Stimulated activated CD4-positive, alpha-beta T cell treated with anti-CD3 and anti-CD28 coated beads, TNF-alpha, amount 100 ng/mL, for 24 hours (primary cell): Measurements from ENCODE around the gene AKAP8L.
"Not testable (repeated sequence)": the region's sequence is repeated elsewhere in the genome, so short reads cannot be mapped to it uniquely, and the experiment has no call there.

Experiments used
- DNase-seq, 3 experiments: peaks; one replicate each; pipeline ENCODE4 v3.0.0-alpha.2; 2020; ENCODE audit warnings: low read depth in 3 of 3

AKAP8L gene

DNA sequence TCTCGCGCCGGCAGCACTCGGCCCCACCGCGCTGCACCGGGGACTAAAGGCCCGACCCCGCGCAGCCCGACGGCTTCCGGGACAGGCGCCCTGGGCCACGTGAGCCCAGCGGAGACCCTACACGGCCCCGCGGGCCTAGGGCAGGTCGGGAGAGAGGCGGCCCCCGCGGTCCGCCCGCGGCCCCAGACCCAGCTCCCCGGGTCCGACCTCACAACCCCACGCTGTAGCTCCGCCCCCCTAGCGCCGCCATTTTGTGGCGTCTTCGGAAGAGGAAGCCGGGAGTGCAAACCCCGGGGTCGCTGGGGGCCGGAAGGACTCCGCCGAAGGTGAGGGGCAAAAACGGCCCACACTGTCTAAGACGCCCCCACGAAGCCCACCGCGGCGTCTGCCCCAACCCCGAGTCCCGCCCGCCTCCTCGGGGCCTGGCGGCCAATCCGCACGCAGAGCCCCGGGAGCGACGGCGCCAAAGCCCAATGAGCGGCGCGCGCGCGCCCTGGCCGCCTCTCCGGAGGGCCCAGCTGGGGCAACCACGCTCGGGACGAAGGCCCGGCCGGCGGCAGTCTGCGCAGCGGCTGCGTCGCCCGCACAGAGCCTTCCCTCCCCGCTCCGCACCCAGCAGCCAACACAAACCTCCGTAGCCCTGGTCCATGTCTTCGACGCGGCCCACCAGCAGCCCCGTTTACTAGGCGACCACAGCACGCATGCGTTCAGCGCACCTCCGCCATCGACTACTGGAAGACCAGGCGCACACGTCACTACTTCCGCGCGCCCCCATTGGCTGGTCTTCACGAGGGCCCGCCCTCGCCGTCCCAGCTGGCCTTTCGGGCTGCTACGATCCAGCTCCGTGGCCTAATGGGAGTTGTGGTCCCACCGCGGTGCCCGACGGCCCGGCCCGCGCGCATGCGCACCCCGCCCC lies 39.4 kb downstream of the AKAP8L start, which contains the start of gene AKAP8:
TSS of gene AKAP8 (minus strand) at position 705 of the 916 bp plus-strand sequence. CDS start at position 649, 56 bp downstream.
- peak; percentile 95 to 97 (median 97) for DNase-seq

DNA sequence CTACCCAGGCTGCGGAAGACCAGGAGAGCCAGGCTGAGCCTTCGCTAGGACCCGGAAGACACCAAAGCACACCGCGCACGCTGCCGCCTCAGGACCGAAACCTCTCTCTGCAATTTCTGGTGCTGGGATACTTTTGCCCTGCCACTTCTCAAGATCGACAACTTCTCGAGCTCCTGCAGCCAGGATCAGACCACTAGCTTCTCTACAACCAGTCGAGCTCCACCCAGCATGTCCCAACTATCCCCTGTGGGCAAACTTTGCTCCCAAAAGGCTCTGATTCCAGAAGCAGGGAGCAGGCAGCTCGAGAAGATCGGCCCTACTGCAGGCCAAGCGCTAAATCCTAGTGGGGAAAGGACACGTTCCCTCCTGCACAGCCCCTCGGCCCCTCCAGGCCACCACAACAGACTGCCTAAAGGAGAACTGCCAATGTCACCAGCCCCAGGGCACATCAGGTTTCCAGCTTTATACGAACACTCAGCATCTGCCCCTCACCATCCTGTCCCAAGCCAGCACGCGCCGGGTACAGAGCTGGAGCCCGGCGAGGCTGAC lies 40.2 kb downstream of the AKAP8L start:
- DNase-seq = peak; percentile 24 to 53 (median 26)

DNA sequence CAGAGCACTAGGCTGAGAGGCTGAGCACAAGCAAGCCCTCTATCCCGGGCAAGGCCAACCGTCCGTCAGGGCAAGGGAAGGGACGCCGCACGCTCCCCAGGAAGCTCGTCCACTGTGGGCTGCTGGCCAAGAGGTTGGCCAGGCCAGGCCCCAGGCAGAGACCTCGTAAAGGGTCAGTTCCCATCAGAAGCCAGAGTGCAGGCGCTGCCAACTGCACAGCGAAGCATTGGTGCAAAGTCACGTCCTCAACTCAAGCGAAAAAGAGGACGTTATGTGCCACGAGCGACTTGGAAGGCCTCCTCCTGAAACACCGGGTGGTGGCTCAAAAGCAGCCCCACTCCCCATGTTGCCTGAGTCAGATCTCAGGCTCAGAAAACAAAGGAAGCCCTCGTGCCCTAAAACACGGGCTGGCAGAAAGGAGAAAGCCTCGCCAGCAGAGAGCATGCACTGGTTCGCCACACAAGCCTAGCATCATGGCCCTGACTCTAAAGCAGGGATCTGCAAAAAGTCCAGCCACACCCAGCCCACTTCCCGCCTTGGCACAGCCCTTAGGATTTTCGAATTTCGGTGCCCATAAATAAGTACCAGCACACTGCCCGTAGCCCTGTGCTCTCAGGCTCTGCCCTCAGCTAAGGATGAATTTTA lies 43.9 kb downstream of the AKAP8L start:
- DNase-seq = no peak

DNA sequence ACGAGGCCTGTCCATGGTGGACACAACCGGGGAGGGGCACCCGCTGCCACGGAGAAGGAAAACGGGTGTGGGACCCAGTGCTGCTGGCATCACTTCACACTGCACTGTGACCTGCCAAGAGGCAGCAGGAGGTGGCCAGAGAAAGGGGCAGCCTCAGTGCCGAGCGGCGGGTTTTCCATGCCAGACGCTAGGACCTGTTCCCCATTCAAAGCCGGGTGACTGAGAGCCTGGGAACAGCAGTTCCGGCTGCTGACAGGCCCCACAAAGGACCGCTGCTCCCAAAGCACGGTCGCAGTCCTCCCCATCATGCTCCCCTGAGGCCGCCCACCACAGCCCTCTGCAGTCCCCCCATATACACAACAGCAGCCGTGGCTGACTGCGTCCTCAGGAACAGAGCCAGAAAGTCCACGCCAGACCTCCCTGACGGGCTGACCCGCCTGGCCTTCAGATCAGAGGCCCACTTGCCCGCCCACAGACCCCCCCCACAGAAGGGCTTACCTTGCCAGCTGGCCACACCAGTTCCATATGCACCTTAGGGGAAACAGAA lies 44.6 kb downstream of the AKAP8L start:
- DNase-seq = no peak

DNA sequence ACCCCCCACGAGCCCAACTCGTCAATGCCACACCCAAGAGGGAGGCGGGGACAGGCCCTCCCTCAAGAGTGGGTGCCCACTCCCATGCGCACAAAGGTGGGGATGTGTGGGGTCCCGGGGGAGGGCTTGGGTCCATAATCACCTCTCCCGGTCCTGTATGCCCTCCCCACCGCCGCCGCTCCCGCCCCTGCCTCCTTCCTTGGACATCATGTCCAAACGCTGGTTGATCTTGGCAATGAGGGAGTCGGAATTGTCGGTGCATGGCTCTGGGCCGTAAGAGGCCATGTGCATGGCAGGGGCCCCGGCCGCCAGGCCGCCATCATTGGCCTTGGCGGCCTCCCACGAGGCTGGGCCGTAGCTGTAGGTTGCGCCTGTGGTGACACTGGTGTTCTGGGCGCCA lies 45.1 kb downstream of the AKAP8L start:
- DNase-seq = no peak

DNA sequence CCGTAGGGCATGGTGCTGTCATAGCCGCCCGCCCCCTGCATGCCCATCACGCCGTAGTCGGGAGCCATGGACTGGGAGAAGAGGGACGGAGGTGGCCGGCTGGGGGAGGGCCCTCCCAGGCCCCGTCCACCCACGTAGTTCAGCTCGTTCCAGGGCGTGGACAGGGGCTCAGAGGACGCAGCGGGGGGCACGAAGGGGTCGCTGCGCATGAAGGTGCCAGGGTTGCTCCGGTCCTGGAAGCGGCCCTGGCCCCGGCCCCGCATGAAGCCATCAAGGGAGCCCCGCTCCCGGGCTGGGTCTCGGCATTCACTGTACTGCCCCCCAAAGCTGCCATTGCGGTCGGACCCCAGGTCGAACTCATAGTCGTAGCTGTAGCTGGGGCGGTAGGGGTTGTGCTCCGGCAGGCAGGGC lies 45.9 kb downstream of the AKAP8L start:
- DNase-seq = no peak

DNA sequence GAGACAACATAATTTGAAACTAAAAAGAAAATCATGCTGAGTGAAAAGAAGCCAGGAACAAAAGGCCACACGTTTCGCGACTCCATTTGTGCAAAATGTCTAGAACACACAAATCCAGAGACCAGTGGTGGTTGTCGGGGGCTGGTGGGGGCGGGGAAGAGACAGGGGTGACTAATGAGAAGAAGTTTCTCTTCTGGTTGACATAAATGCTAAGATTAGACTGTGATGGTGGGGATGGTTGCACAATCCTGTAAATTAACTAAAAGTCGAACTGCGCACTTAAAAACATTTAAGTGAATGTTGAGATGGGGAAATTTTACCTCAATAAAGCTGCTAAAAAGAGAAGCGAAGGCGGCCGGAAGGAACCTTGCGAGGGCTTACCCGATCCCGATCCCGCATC lies 46.3 kb downstream of the AKAP8L start:
- peak in 1 of 3 experiments; percentile 14 for DNase-seq

DNA sequence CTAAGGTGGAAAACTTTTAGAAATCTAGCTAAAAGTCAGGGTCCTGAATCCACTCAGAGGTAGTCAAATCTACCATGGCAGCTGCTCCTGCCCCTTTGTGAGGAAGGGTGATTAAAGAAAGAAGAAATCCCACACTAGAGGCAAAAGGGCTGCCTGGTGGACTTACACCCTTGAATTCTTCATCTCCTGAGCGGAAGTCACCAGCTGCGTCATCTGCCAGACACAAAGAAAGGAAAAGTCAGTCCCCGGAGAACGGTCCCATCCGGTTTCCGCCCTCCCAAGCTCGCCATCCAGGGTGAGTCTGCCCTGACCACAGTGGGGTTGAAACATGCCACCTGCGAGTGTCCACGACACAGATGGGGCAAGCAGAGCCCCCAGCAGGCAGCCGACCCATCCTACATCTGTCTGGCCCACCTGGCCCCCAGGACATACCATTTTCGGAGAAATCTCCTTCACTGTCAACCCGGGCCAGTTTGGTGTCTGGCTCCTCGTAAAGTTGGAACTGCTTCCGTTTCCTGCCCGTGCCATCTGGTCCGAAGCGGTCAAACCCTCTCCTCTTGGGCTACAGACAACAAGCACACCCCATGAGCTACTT lies 46.9 kb downstream of the AKAP8L start:
- no peak for DNase-seq

DNA sequence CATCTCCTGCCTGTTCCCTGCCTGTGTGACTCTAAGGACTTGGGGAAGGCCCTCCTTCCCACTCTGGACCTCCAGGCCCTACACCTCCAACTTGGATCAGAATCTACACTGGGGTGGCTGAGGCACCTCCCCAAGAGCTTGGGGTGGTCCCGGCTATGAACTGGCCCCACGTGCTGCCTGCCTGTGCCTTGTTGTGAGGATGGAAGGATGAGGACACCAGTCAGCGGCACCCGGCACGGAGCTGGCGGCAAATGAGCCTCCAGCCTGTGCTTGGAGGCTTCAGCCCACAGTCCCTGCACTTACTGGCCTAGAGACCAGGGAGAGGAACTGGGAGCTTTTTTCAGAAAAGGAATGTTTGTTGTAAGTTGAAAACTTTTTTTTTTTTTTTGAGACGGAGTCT lies 47.7 kb downstream of the AKAP8L start:
- no peak for DNase-seq

DNA sequence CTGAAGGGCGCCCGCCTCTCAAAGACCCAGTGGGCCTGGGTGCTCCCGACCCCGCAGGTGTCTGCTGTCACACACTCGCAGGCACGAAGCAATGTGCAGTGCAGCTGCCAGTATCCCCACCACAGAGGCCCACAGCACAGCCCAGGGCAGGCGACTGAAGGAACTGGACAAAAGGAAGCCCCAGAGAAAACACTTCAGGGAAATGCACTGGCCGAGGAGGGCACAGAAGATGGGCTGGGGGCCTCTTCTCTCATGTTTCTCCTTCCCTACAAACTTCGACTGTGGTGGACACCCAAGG lies 49.2 kb downstream of the AKAP8L start:
- DNase-seq = no peak

DNA sequence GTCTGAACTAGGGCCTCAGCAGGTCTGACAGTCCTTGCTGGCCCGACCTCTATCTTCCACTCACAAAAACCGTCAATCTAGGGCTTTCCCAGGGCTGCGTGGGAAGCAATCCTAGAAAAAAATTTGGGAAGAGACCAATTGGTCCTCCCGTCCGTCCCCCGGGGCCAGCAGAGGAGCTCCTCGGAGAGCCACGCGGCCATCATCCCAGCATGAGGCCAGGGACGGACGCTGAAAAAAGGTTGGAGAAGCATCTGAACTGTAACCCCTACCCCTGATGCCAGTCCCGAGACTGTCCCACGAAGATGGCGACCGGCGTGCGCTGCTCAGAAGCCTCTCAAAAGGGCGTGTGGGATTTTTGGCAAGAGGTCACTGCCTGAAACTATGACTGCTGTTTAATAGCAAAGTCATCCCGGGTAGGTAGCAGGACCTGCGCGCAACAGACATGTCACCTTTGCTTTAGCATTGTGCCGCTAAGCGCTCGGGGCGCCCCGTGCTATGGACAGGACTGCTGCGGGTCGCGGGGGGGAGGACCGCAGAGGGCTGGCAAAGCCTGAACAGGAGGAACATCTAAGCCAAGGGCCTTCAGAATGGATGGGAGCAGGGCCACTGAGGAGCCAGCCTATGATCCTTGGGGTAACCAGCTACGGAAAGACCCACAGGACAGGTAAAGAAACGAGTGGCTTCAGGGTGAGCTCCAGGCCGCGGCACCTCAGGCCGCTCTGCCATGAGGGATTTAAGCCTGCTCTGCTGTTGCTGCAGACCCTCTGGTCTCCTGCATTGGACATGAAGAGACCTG lies 49.8 kb downstream of the AKAP8L start:
- DNase-seq = no peak

DNA sequence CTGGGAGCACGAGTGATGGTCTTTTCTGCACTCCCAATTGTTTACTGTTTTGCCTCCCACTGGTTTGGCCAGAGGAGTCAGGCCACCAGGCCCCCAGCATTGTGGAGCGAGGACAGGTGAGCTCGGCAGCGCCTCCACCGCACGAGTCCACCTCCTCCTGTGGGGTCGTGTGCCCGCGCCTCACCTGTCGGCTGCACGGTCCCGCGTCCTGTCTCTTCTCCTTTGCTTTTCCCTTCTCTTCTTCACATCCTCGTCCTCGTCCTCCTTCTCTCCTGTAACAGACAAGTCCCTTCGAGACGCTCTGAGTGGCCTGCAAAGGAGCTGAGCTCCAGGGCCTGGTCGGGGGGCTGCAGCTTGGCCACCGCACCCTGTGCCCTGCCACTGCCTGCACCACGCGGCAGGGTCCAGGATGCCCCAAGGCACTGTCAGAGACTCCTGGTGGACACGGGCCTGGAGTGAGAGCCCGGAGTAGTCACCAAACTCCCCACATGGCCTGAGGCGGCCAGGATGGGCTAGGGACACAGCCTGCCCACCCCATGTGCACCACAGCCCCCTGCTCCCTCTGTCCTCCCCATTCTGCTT lies 50.6 kb downstream of the AKAP8L start:
- DNase-seq = no peak

DNA sequence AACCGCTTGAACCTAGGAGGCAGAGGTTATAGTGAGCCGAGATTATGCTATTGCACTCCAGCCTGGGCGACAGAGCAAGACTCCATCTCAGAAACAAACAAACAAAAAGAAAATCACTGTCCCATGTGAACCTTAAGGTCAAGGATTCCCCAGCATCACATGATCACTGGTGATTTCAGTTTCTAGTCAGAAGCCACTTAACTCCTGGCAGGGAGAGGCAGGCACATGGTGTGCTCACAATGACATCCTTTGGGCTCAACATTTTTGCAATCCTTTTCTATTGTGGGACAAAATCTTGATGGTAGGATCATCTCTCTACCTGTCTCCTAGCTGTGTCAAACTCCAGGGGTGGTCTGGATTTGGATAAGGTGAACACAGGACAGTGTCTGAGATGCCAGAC lies 51.3 kb downstream of the AKAP8L start:
- DNase-seq = no peak

DNA sequence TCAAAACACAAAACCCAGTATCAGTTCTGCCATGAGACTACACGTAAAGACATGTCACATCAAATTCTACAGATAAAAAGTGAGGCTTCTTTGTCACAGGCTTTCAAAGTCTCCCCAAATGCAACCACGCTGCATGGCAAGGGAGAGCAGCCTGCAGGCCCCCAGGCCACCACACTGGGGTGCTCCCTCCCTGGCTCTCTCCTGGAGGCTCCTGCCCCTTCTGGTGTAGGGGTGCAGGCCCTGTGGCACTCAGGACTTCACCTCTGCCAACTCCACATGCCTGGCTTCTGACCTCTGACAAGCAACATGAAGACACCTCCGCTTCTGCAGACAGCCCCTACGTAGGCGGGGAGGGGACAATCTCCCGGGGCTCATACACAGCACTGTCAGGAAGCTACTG lies 53.5 kb downstream of the AKAP8L start:
- no peak for DNase-seq

DNA sequence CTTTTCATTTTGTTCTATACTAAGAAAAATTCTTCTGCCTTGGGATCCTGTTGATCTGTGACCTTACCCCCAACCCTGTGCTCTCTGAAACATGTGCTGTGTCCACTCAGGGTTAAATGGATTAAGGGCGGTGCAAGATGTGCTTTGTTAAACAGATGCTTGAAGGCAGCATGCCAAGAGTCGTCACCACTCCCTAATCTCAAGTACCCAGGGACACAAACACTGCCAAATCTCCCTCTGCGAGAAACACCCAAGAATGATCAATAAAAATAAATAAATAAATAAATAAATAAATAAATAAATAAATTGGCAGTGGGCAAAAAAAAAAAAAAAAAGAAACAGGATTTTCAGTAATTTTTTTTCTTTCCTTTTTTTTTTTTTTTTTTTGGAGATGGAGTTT lies 55.0 kb downstream of the AKAP8L start:
- not testable (repeated sequence) for DNase-seq

DNA sequence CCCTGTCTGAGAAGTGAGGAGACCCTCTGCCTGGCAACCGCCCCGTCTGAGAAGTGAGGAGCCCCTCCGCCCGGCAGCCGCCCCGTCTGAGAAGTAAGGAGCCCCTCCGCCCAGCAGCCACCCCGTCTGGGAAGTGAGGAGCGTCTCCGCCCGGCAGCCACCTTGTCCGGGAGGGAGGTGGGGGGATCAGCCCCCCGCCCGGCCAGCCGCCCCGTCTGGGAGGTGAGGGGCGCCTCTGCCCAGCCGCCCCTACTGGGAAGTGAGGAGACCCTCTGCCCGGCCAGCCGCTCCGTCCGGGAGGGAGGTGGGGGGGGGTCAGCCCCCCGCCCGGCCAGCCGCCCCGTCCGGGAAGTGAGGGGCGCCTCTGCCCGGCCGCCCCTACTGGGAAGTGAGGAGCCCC lies 55.7 kb downstream of the AKAP8L start:
- DNase-seq = not testable (repeated sequence)

DNA sequence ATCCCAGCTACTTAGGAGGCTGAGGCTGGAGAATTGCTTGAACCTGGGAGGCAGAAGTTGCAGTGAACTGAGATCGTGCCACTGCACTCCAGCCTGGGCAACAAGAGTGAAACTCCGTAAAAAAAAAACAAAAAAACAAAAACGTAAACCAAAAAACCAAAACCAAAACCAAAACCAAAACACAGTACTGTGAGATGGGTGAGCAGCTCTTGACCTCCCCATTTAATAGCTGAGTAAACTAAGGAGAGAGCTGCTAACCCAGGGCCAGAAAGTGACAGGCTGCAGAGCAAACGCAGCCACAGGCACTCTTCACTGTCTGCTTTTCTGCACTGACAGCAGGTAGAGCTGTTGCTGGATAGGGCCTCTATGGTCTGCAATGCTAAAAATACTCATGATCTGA lies 58.8 kb downstream of the AKAP8L start:
- not testable (repeated sequence) for DNase-seq

DNA sequence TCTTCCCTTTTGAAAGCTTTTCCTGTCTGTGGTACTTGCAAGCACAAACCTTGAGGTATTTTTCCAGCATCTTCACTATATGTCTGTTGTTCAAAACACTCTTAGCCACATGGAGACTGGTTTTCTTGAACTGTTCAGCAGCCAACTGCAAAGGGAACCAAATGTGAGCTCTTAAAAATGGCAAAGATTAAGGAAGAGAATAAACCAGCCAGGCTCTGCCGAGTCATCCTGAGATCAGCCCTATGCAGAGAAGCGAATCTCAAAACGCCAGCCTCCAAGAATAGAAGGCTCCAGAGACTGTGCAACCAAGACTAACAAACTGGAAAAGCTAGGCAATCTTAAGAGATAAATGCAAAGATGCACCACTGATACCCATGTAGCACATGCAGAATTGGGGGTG lies 59.9 kb downstream of the AKAP8L start:
- no peak for DNase-seq

DNA sequence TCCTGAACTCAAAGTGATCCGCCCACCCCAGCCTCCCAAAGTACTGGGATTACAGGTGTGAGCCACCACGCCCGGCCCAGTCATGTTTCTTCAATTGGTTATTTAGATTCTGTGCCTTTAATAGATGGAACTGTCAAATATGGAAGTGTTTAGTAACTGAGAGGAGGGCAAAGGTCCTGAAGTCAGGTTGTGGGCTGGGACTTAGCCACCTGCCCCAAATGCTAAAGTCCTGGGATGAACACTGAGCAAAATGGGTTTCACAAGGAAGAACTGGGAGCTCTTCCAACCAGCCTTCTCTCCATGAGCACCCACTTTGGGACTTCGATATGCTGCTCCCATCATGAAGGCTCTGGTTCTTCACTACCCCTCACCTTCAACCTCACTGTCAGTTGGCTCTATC lies 60.9 kb downstream of the AKAP8L start:
- no peak for DNase-seq

DNA sequence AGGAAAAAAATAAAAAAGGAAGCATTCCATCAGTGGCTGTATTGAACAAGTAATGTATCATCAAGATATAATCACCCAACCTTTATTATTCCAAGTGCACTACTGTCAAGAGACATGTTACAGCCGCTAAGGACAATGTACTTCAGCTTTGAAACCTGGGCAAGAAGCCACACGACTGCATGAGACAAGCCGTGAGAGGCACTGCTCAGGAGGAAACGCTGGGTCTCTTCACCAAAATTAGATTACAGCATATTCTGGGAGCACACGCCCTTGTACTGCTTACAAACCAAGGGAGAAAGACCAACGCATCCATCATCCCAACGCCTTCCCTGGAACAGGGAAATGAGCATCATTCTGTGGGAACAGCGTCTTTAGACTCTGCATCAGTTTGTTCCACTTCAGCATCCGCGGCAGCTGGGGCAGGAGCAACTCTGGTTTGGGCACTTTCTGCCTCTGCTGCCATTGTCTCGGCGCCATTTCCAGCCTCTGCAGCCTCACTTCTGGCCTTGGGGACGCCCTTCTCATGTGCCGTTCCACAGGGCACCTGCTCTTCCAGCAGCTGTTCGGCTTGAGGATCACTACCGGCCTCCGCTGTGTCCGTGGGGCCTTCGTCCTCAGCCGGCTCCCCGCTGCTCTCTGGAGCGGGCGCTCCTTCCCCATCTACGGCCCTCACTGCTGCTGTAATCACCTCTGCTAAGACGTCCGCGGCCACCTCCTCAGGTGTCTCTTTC lies 64.1 kb downstream of the AKAP8L start:
- DNase-seq = no peak
